ENCODE data around the gene ACKR2. TPM values are rescaled to one million over a fixed set of nuclear protein-coding genes. Genes with fewer than 3 reads are reported as not detected.

The ACKR2 gene
- total RNA-seq, 3 donors from 2014 or later = 1.8 to 15.8 (median 6.9) TPM

DNA sequence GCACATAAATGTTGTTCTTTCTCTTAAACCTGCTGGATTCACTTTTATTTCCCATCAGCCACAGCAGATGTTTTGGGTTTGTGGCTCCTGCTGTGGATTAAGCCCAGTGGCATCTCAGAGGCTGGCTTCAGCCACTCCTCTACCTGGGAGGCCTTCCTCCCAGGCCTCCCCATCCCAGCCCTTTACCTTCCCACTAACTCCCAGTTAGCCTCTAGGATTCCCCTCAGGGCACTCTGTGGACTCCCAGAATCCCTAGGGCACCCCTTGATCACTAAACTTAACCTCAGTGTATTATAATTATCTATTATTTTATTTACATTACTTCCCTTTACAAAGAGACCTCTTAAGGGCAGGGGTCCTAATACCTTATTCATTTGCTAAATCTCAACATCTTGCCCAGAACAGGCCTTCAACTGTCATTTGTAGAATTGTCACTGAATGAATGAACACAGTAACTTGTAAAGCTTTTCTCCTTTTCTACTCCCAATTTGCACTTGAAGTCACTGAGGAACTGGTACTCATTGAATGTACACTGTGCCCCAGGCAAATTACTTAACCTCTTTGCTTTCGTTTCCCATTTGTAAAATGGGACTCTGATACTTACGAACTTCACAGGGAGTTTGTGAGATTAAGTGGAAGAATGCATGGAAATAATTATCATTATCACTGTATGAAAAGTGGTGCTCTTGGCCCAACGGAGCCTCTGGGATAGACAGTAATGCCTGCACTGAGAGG is 44.5 kb upstream of the ACKR2 start:
- no peaks in the 10 kb centered on the region for H3K36me3 ChIP-seq
- H3K4me1 ChIP-seq = no peaks in the 10 kb centered on the region
- H3K27me3 ChIP-seq = no peaks in the 10 kb centered on the region
- H3K27ac ChIP-seq = no peak overlapping the region
- no peaks in the 10 kb centered on the region for H3K9me3 ChIP-seq
- intact Hi-C loops (cut with DNase I; ENCODE audit: low total_unique reads) = no loop called here
- TF ChIP-seq POLR2AphosphoS5 (IDR thresholded peaks at IDR 0.05) (no peak), POLR2A (IDR thresholded peaks at IDR 0.05) (no peak)
- TF ChIP-seq, protein P1, sequence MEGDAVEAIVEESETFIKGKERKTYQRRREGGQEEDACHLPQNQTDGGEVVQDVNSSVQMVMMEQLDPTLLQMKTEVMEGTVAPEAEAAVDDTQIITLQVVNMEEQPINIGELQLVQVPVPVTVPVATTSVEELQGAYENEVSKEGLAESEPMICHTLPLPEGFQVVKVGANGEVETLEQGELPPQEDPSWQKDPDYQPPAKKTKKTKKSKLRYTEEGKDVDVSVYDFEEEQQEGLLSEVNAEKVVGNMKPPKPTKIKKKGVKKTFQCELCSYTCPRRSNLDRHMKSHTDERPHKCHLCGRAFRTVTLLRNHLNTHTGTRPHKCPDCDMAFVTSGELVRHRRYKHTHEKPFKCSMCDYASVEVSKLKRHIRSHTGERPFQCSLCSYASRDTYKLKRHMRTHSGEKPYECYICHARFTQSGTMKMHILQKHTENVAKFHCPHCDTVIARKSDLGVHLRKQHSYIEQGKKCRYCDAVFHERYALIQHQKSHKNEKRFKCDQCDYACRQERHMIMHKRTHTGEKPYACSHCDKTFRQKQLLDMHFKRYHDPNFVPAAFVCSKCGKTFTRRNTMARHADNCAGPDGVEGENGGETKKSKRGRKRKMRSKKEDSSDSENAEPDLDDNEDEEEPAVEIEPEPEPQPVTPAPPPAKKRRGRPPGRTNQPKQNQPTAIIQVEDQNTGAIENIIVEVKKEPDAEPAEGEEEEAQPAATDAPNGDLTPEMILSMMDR (IDR thresholded peaks at IDR 0.05) = no peak
- no peak for DNase-seq (ENCODE audit: low spot score in 2 of 2)
- no peak overlapping the region for H3K4me3 ChIP-seq

DNA sequence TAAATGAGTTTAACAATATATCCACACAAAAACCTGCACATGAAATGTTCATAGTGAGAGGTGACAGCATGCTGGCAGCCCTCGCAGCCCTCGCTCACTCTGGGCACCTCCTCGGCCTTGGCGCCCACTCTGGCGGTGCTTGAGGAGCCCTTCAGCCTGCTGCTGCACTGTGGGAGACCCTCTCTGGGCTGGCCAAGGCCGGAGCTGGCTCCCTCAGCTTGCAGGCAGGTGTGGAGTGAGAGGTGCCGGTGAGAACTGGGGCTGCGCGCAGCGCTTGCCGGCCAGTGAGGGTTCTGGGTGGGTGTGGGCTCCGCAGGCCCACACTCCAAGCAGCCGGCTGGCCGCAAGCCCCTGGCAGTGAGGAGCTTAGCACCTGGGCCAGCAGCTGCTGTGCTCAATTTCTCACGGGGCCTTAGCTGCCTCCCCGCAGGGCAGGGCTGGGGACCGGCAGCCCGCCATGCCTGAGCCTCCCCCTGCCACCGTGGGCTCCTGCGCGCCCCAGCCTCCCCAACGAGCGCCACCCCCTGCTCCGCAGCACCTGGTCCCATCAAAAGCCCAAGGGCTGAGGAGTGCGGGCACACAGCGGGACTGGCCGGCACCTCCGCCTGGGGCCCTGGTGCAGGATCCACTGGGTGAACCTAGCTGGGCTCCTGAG is 39.6 kb upstream of the ACKR2 start:
- no peak for DNase-seq (ENCODE audit: low spot score in 2 of 2)

DNA sequence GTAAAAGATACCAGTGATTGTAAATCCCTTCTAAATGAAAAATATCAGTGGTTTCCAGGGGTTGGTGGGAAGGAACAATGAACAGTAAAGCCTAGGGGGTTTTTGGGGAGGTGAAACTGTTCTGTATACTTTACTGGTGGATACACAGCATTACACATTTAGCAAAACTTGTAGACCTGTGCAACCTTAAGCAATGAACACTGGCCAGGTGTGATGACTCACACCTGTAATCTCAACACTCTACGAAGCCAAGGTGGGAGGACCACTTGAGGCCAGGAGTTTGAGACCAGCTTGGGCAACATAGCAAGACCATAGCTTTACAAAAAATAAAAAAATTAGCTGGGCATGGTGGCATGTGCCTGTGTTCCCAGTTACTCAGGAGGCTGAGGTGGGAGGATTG is 38.0 kb upstream of the ACKR2 start:
- no peaks in the 10 kb centered on the region for H3K9me3 ChIP-seq
- no peak for DNase-seq (ENCODE audit: low spot score in 2 of 2)
- H3K4me3 ChIP-seq = no peak overlapping the region
- H3K27ac ChIP-seq = no peak overlapping the region
- peaks cover 0 to 2% of the 10 kb centered on the region in 2 donors for H3K4me1 ChIP-seq
- H3K27me3 ChIP-seq = no peaks in the 10 kb centered on the region
- H3K36me3 ChIP-seq = no peaks in the 10 kb centered on the region
- no peak for TF ChIP-seq POLR2A (IDR thresholded peaks at IDR 0.05)
- no peak for TF ChIP-seq POLR2AphosphoS5 (IDR thresholded peaks at IDR 0.05)
- TF ChIP-seq, protein P1 (IDR thresholded peaks at IDR 0.05) = no peak
- intact Hi-C loops (cut with DNase I; ENCODE audit: low total_unique reads) = no loop called here

More for the DNA sequence above, 39.6 kb upstream of the ACKR2 start:
- no peak overlapping the region for H3K4me3 ChIP-seq
- no peaks in the 10 kb centered on the region for H3K36me3 ChIP-seq
- intact Hi-C loops (cut with DNase I; ENCODE audit: low total_unique reads) = no loop called here
- peaks cover 0 to 2% of the 10 kb centered on the region in 2 donors for H3K4me1 ChIP-seq
- no peak overlapping the region for H3K27ac ChIP-seq
- no peaks in the 10 kb centered on the region for H3K27me3 ChIP-seq
- no peak for TF ChIP-seq POLR2A (IDR thresholded peaks at IDR 0.05)
- TF ChIP-seq, protein P1 (IDR thresholded peaks at IDR 0.05) = no peak
- H3K9me3 ChIP-seq = no peaks in the 10 kb centered on the region

DNA sequence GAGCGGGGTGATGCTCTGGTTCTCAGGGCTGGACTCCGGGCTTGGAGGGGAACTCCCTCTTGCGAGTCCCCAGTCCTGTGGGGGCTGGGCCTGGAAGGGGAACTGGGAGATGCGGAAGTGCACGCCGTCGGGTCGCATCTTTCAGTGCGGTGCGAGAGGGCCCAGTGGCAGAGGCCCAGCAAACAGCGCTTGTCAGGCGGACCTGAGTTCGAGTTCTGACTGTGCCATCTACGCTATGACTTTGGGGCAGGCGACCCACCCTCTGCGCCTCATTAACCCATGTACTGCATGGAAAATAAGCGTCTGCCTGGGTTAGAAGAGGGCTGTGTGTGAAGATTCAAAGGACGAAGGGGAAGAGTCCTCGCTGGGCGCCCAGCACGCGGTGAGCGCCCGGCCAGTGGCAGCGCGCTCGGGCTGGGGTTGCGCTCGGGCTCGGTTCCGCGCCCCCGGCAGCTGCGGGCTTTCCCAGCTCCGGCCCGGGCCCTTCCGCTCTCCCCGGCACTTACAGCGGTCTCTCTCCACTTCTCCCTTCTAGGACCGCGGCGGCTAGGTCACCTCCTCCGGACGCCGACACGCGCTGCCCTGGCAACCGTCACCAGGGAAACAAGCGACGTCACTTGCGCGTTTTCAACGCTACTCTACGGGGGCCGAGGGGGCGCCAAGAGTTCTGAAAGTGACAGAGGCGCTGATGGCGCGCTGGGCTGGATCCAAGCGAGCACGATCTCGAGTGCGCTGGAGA is 36.4 kb upstream of the ACKR2 start, which contains the start of gene CCDC13:
TSS of gene CCDC13 (minus strand) at position 584 of the 739 bp plus-strand sequence. CDS start 14,908 bp downstream, outside the sequence.
- Histone ChIP-seq H3K27ac (peak within 1 kb of the TSS; percentile 66 to 78), H3K36me3 (no peaks in the 10 kb centered on the region), H3K9me3 (no peaks in the 10 kb centered on the region), H3K27me3 (no peaks in the 10 kb centered on the region), H3K4me1 (peaks cover 0 to 2% of the 10 kb centered on the region in 2 donors), H3K4me3 (peak within 1 kb of the TSS; percentile 49 to 74 (median 59))
- TF ChIP-seq POLR2AphosphoS5 (IDR thresholded peaks at IDR 0.05) = peak; percentile 53 to 66 (median 65)
- no peak for TF ChIP-seq POLR2A (IDR thresholded peaks at IDR 0.05)
- TF ChIP-seq, protein P1 (IDR thresholded peaks at IDR 0.05) = no peak
- DNase-seq (ENCODE audit: low spot score in 2 of 2) = peak; percentile 66 to 85
- intact Hi-C loops (cut with DNase I; ENCODE audit: low total_unique reads) = no loop called here
